Endothelial cell of umbilical vein (primary cell): Measurements from ENCODE around the gene PPP1R18. TPM values are rescaled to one million over a fixed set of nuclear protein-coding genes. Genes with fewer than 3 reads are reported as not detected.

Experiments used
- BruUV-seq: library from RNA; stranded (reverse); fragments of 400-500 nt; replicated peaks from 2 replicates; lab custom pipeline; 2021; lab: Mats Ljungman, UMichigan
- CTCF ChIA-PET: fragments of 300-600, 350-600 bp; sonication (Branson Sonifier 250); formaldehyde crosslinking; loops from one replicate; lab custom pipeline; 2021; ENCODE audit warnings: antibody characterized with exemption, inconsistent platforms; lab: Charles Lee
- POLR2A ChIA-PET: fragments of 300-600, 350-600 bp; sonication (Branson Sonifier 250); formaldehyde crosslinking; loops from one replicate; lab custom pipeline; 2021; ENCODE audit warnings: antibody characterized with exemption, inconsistent platforms; lab: Charles Lee
- DNase-seq: peaks from one replicate; pipeline ENCODE4 v3.0.0-alpha.2; 2011; ENCODE audit warnings: low read depth, low spot score
- FAIRE-seq: peaks from 2 replicates; lab custom pipeline; 2011; peaks lifted over from hg19 to GRCh38; lab: Jason Lieb, UNC
- H2AFZ ChIP-seq: 2 replicates; pipeline ENCODE4 v1.6.0; 2012; ENCODE audit warnings: low read depth, low read length, control low read depth, inconsistent platforms
- H3K27ac ChIP-seq: 2 replicates; pipeline ENCODE4 v1.5.1; 2011; ENCODE audit warnings: low read depth, mild to moderate bottlenecking, control low read depth, low read length, moderate library complexity; ENCODE audit not compliant: insufficient read depth
- H3K27me3 ChIP-seq, 2 experiments: 2 replicates each; pipeline versions ENCODE4 v1.6.0 to v1.6.1; 2011; ENCODE audit warnings: low read length in 2 of 2, mixed read lengths in 1 of 2; ENCODE audit not compliant: control insufficient read depth in 2 of 2, insufficient read depth in 2 of 2
- H3K36me3 ChIP-seq, 2 experiments: 2 replicates in 1 of 2; 3 replicates in 1 of 2; pipeline ENCODE4 v1.5.1; 2011; ENCODE audit warnings: low read length in 2 of 2, mild to moderate bottlenecking in 1 of 2, moderate library complexity in 1 of 2; ENCODE audit not compliant: control insufficient read depth in 2 of 2, insufficient read depth in 2 of 2; ENCODE audit errors: extremely low read depth in 1 of 2
- H3K4me1 ChIP-seq: 3 replicates; pipeline ENCODE4 v1.5.1; 2011; ENCODE audit warnings: mild to moderate bottlenecking, low read length; ENCODE audit not compliant: control insufficient read depth, insufficient read depth; ENCODE audit errors: extremely low read depth
- H3K4me2 ChIP-seq: 2 replicates; pipeline ENCODE4 v1.6.1; 2011; ENCODE audit warnings: low read length, control low read depth, mixed read lengths; ENCODE audit not compliant: insufficient read depth
- H3K4me3 ChIP-seq, 3 experiments: fragments of 200-600 bp in 1 of 3; sonication (generic), shearing (Covaris generic) in 1 of 3; replicated peaks in 1 of 3; 2 replicates each; pipeline ENCODE4 v1.5.1; 2011 to 2016; ENCODE audit warnings: control low read depth in 3 of 3, low read length in 3 of 3, mild to moderate bottlenecking in 2 of 3, inconsistent platforms in 1 of 3, low read depth in 1 of 3, moderate library complexity in 1 of 3; ENCODE audit not compliant: insufficient read depth in 1 of 3
- H3K79me2 ChIP-seq: 2 replicates; pipeline ENCODE4 v1.6.0; 2012; ENCODE audit warnings: low read length, inconsistent platforms; ENCODE audit not compliant: control insufficient read depth, insufficient read depth
- H3K9ac ChIP-seq: replicated peaks from 2 replicates; pipeline ENCODE3; 2011; ENCODE audit warnings: low read length, control low read depth; ENCODE audit not compliant: insufficient read depth; ENCODE audit errors: extremely low read depth
- H3K9me1 ChIP-seq: replicated peaks from 3 replicates; pipeline ENCODE4 v1.6.0; 2011; ENCODE audit warnings: mild to moderate bottlenecking, low read length; ENCODE audit not compliant: control insufficient read depth, insufficient read depth; ENCODE audit errors: extremely low read depth
- H3K9me3 ChIP-seq: replicated peaks from 2 replicates; pipeline ENCODE4 v1.5.1; 2012; ENCODE audit warnings: low read length, inconsistent platforms; ENCODE audit not compliant: control insufficient read depth, insufficient read depth
- H4K20me1 ChIP-seq: replicated peaks from 2 replicates; pipeline ENCODE3; 2011; ENCODE audit warnings: mild to moderate bottlenecking, low read length; ENCODE audit not compliant: control insufficient read depth, insufficient read depth; ENCODE audit errors: extremely low read depth
- EZH2 ChIP-seq: IDR thresholded peaks from 2 replicates; pipeline ENCODE4 v1.6.1; 2012; ENCODE audit warnings: borderline replicate concordance, low read depth, mild to moderate bottlenecking, moderate library complexity, low read length, inconsistent platforms; ENCODE audit not compliant: severe bottlenecking
- GATA2 ChIP-seq: IDR thresholded peaks from 2 replicates; pipeline ENCODE4 v1.7.0; 2011; ENCODE audit warnings: low read depth, mild to moderate bottlenecking, moderate library complexity, mixed read lengths, low read length; ENCODE audit not compliant: insufficient read length, insufficient read depth
- MYC ChIP-seq: IDR thresholded peaks from one replicate; pipeline ENCODE4 v1.6.1; 2011; ENCODE audit warnings: mild to moderate bottlenecking, low read depth, low read length
- POLR2A ChIP-seq: IDR thresholded peaks from 2 replicates; pipeline ENCODE4 v1.6.1; 2012; ENCODE audit warnings: low read depth, mild to moderate bottlenecking, control low read depth, low read length
- POLR2AphosphoS5 ChIP-seq: IDR thresholded peaks from 2 replicates; pipeline ENCODE4 v1.6.1; 2012; ENCODE audit warnings: low read depth, mild to moderate bottlenecking, control low read depth, low read length, moderate library complexity; ENCODE audit not compliant: insufficient read depth
- dilution Hi-C: fragments of 300-500 bp; cut with MboI; formaldehyde crosslinking; loops from one replicate; pipeline ENCODE4 v1.15.0; 2019; ENCODE audit warnings: low sequenced_read_pairs; ENCODE audit not compliant: extremely low pct_ligation_motif_present
- intact Hi-C: fragments of 100-400 bp; cut with micrococcal nuclease; formaldehyde crosslinking; loops from one replicate; pipeline ENCODE4 v1.10.0; 2022
- polyA plus RNA-seq, 4 experiments: library from polyadenylated mRNA; depleted of rRNA in 3 of 4; stranded (reverse) in 3 of 4; unstranded in 1 of 4; fragments of >200 nt; gene quantifications; 2 replicates each; pipeline versions ENCODE4 v1.2.1 to v1.2.3, GENCODE V29; 2011 to 2012; ENCODE audit warnings: missing spikeins in 1 of 4
- total RNA-seq: library from RNA; stranded (reverse); gene quantifications from 2 replicates; pipeline ENCODE4 v1.2.3, GENCODE V29; 2021
- TF ChIP-seq, protein P1 (sequence below): IDR thresholded peaks from 2 replicates; pipeline ENCODE4 v1.6.1; 2011; ENCODE audit not compliant: insufficient read depth, insufficient read length

The PPP1R18 gene
- total and polyA plus RNA-seq, 2 donors (not counting 3 experiments of a cell fraction or from before 2014, with no cell fraction given), result 136 to 173 TPM

DNA sequence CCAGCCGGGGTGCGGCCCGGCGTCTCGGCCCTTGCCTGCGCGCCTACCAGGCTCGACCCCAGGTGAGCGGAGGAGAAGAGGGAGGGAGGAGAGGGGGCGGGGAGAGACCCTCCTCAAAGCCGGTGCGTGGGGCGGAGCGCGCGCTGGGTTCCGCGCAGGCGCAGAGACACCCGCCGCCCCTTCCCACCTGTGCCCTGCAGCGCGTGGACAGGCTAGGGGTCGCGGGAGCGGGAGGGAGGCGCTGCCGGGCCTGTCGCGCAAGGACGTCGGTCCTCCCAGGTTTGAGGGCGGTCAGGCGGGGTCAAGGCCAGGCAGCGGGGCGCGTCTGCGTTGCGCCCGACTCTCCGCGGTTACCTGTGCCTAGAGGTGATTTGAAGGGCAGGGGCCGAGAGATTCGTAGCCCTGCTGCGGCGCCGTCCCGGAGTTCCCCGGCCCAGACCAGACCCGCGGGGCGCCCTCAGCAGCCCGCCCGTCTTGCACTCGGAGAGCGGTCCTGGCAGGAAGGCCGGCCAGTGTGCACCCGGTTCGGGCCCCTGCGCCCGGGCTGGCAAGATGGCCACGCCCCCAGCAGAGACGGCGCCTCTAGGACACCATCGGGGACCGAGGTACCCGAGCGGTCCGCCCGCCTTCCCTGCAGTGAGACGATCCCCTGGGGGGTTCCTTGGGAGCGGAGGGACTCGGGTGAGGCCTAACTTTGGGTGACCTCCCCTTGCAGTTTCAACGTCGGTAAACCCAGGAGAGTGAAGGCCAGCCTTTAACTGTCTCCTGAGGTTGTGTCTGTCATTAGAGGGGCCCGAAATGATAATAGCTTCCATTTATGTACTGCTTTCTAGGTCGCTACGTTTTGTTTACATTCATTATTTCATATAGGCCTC lies 39.0 kb downstream of the PPP1R18 start:
- Histone ChIP-seq H3K36me3 (peaks cover 2% of the 10 kb centered on the region in 2 experiments), H3K4me2 (peak overlapping the region; percentile 87), H3K9me1 (no peaks in the 10 kb centered on the region), H3K9ac (peak overlapping the region; percentile 76), H3K27me3 (no peaks in the 10 kb centered on the region), H3K4me3 (peak overlapping the region; percentile 70 to 99 (median 76)), H3K27ac (peak overlapping the region; percentile 26), H3K9me3 (no peaks in the 10 kb centered on the region), H4K20me1 (no peaks in the 10 kb centered on the region), H3K79me2 (peaks cover 20% of the 10 kb centered on the region), H3K4me1 (peaks cover 8% of the 10 kb centered on the region), H2AFZ (peak overlapping the region; percentile 88)
- ChIA-PET POLR2A (no interaction called here), CTCF (interaction anchor here (1.1 to 1.6 kb wide), 3 partner anchors 25 to 83 kb away, joined by 3 to 4 read pairs (median 4); partner anchors contain the start of gene DHX16)
- intact Hi-C loops (loop anchor here (1.0 to 2.0 kb wide), 3 partner anchors 26 to 73 kb away; partner anchors contain the start of genes DHX16, MRPS18B, PPP1R10 and TUBB), dilution Hi-C loops (no loop called here)
- DNase-seq (peak; percentile 66), FAIRE-seq (no peak)
- no TSS peak for BruUV-seq
- peak; percentile 41 for TF ChIP-seq POLR2AphosphoS5
- no peak for TF ChIP-seq GATA2
- TF ChIP-seq POLR2A, result peak; percentile 69

DNA sequence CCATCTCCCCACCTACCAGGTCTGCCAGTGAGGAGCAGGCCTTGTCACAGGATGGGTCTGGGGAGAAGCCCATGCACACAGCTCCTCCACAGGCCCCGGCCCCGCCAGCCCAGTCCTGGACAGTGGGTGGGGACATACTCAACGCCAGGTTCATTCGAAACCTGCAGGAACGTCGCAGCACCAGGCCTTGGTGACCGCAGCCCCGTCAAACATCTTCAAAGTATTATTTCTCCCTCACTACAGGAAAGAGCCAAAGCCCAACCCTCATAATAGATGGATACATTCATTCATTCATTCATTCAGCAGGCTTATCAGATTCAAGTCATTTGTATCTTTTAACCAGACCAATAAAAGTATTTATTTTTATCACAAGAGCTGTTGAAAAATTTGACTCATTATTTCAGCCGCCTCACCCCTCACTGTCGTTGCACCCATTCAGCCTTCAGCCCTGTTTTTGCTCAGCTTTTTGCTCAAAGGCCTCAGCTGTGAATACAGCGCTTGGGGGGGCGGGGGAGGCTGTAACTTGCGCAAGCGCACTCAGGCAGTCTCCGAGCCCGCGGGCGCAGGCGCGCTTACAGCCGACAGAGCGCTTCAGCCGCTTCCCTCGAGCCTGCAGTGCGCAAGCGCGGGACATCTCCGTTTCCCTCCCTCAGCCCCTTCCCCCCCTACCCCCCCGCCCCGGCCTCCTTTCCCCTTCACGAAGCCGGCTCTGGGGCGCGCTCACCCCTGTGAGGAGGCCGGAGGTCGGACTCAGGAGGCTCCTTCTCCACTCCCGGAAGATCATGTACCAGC lies 39.8 kb downstream of the PPP1R18 start, which contains the start of gene C6orf136:
Gene C6orf136 (plus strand): TSS at position 684 of the 792 bp plus-strand sequence. CDS start 99 bp downstream, at position 783.
- CTCF ChIA-PET, result interaction anchor here (0.6 kb wide), 1 partner anchor 75 kb away, joined by 3 read pairs; no protein-coding TSS in a partner anchor
- H3K36me3 ChIP-seq, result peaks cover 2 to 5% of the 10 kb centered on the region in 2 experiments
- POLR2A ChIA-PET, result no interaction called here
- peak within 1 kb of the TSS; percentile 26 for H3K27ac ChIP-seq
- no peaks in the 10 kb centered on the region for H3K27me3 ChIP-seq
- intact Hi-C loops, result loop anchor here (1.0 to 2.0 kb wide), 3 partner anchors 27 to 74 kb away; partner anchors contain the start of genes DHX16, MRPS18B, PPP1R10 and TUBB
- no TSS peak for BruUV-seq
- H3K9ac ChIP-seq, result peak within 1 kb of the TSS; percentile 76
- dilution Hi-C loops, result no loop called here
- H3K4me2 ChIP-seq, result peak within 1 kb of the TSS; percentile 87
- H3K9me1 ChIP-seq, result no peaks in the 10 kb centered on the region
- H3K4me3 ChIP-seq, result peak within 1 kb of the TSS; percentile 70 to 99 (median 76)
- peak; percentile 98 for FAIRE-seq
- peak within 1 kb of the TSS; percentile 88 for H2AFZ ChIP-seq
- TF ChIP-seq, protein P1, sequence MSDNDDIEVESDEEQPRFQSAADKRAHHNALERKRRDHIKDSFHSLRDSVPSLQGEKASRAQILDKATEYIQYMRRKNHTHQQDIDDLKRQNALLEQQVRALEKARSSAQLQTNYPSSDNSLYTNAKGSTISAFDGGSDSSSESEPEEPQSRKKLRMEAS, result no peak
- TF ChIP-seq MYC (no peak), EZH2 (no peak)
- no peaks in the 10 kb centered on the region for H4K20me1 ChIP-seq
- DNase-seq, result peak; percentile 93
- peaks cover 8% of the 10 kb centered on the region for H3K4me1 ChIP-seq
- H3K9me3 ChIP-seq, result no peaks in the 10 kb centered on the region
- peaks cover 20% of the 10 kb centered on the region for H3K79me2 ChIP-seq
